GM18909 (cell line): ENCODE results near the gene GAB2.
A peak's percentile ranks its signal among the peaks of the same experiment; 100 is the strongest.

Source experiments
- ATAC-seq: cut with Tn5 transposase; IDR thresholded peaks from one replicate; pipeline ENCODE4 v1.9.1; 2021; ENCODE audit warnings: mild to moderate bottlenecking; ENCODE audit not compliant: unreplicated experiment, poor library complexity

GAB2 gene

GRCh38 chr11:78405805-78406204 lies 11.8 kb downstream of the GAB2 start:
- ATAC-seq = no peak

GRCh38 chr11:78403781-78404180 lies 13.8 kb downstream of the GAB2 start:
- no peak for ATAC-seq

- ATAC-seq = no peak
These were observed 14.8 kb downstream of the GAB2 start for GRCh38 chr11:78402847-78403246.

- no peak for ATAC-seq
These were observed 16.9 kb downstream of the GAB2 start for GRCh38 chr11:78400702-78401101.

GRCh38 chr11:78400116-78400515 lies 17.5 kb downstream of the GAB2 start:
- ATAC-seq = no peak

- no peak for ATAC-seq
These were observed 18.5 kb downstream of the GAB2 start for GRCh38 chr11:78399136-78399535.

- ATAC-seq = no peak
These were observed 18.9 kb downstream of the GAB2 start for GRCh38 chr11:78398715-78399114.

GRCh38 chr11:78397398-78397797 lies 20.2 kb downstream of the GAB2 start:
- ATAC-seq = peak; percentile 94

- ATAC-seq = no peak
These were observed 22.0 kb downstream of the GAB2 start for GRCh38 chr11:78395597-78395996.

- ATAC-seq = no peak
These were observed 24.8 kb downstream of the GAB2 start for GRCh38 chr11:78392854-78393253.

- no peak for ATAC-seq
These were observed 26.2 kb downstream of the GAB2 start for GRCh38 chr11:78391424-78391823.

- no peak for ATAC-seq
These were observed 26.8 kb downstream of the GAB2 start for GRCh38 chr11:78390809-78391208.

GRCh38 chr11:78386215-78386941 lies 31.2 kb downstream of the GAB2 start:
- ATAC-seq = no peak

GRCh38 chr11:78385205-78385604 lies 32.4 kb downstream of the GAB2 start:
- no peak for ATAC-seq

- no peak for ATAC-seq
These were observed 33.4 kb downstream of the GAB2 start for GRCh38 chr11:78384231-78384630.

GRCh38 chr11:78381865-78382264 lies 35.8 kb downstream of the GAB2 start:
- no peak for ATAC-seq

GRCh38 chr11:78380615-78381051 lies 37.0 kb downstream of the GAB2 start:
- no peak for ATAC-seq

- ATAC-seq = no peak
These were observed 38.5 kb downstream of the GAB2 start for GRCh38 chr11:78379039-78379670.

GRCh38 chr11:78377625-78378418 lies 39.8 kb downstream of the GAB2 start:
- ATAC-seq = no peak

- no peak for ATAC-seq
These were observed 40.8 kb downstream of the GAB2 start for GRCh38 chr11:78376858-78377257.

- ATAC-seq = no peak
These were observed 42.7 kb downstream of the GAB2 start for GRCh38 chr11:78374917-78375316.
